Esophagus squamous epithelium (tissue), 4 donors: ENCODE measurements around the gene SHC4.

Experiments
- POLR2A ChIP-seq, 4 donors: fragments of 450-650 bp; IDR thresholded peaks; one replicate each; pipeline ENCODE4 v1.6.1; 2017; ENCODE audit warnings: antibody characterized with exemption in 4 of 4, mild to moderate bottlenecking in 4 of 4, moderate library complexity in 3 of 4
- TF ChIP-seq, protein P1 (sequence below), 6 experiments: fragments of 450-650 bp in 4 of 6; fragments of 200-600 bp in 2 of 6; sonication (generic) in 2 of 6; IDR thresholded peaks; one replicate each; pipeline ENCODE4 v1.5.1; 2016 to 2019; ENCODE audit warnings: antibody characterized with exemption in 6 of 6, mild to moderate bottlenecking in 4 of 6, moderate library complexity in 4 of 6

DNA sequence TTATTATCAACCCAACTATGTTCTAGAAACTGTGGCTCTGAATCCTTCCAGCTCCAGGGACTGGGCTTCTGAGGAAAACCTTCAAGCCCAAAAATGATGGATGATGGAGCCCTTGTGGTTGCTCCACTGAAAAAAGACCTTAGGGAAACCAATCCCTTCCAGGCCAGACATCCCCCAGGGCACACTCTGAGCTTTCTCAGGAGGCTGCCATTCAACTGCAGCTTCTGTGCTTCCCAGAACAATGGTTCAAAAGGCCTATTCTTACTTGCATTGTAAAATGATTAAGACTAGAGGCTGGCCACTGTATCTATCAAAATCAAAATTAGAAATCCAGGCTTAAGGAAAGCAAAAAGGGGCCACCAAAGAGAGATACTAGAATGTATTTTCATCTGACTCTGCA lies 58.5 kb downstream of the SHC4 start:
- TF ChIP-seq, protein P1, sequence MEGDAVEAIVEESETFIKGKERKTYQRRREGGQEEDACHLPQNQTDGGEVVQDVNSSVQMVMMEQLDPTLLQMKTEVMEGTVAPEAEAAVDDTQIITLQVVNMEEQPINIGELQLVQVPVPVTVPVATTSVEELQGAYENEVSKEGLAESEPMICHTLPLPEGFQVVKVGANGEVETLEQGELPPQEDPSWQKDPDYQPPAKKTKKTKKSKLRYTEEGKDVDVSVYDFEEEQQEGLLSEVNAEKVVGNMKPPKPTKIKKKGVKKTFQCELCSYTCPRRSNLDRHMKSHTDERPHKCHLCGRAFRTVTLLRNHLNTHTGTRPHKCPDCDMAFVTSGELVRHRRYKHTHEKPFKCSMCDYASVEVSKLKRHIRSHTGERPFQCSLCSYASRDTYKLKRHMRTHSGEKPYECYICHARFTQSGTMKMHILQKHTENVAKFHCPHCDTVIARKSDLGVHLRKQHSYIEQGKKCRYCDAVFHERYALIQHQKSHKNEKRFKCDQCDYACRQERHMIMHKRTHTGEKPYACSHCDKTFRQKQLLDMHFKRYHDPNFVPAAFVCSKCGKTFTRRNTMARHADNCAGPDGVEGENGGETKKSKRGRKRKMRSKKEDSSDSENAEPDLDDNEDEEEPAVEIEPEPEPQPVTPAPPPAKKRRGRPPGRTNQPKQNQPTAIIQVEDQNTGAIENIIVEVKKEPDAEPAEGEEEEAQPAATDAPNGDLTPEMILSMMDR (IDR thresholded peaks at IDR 0.05) = no peak
- no peak for TF ChIP-seq POLR2A (IDR thresholded peaks at IDR 0.05)
